HuH-7.5 (cell line): ENCODE results near the gene MILR1.
A peak's percentile ranks its signal among the peaks of the same experiment; 100 is the strongest.
"Not testable (repeated sequence)": the region's sequence is repeated elsewhere in the genome, so short reads cannot be mapped to it uniquely, and the experiment has no call there.

Experiments used
- DNase-seq: peaks from one replicate; pipeline ENCODE4 v3.0.0; 2011; ENCODE audit warnings: low spot score

The MILR1 gene

DNA sequence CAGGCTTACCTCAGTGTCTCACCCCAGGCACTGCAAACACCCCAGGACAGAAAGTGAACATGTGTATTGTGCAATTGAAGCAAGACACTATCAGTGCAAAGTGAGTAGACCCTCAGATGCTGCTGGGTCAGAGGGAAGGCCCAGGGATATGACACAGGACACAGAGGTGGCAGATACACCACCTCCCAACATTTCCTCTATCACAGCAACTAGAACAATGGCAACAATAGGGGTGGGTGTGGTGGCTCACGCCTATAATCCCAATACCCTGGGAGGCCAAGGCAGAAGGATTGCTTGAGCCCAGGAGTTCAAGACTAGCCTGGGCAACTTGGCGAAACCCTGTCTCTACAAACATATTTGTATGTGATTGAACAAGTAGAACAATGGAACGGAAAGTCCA, 22.5 kb downstream of the MILR1 start:
- DNase-seq: no peak

DNA sequence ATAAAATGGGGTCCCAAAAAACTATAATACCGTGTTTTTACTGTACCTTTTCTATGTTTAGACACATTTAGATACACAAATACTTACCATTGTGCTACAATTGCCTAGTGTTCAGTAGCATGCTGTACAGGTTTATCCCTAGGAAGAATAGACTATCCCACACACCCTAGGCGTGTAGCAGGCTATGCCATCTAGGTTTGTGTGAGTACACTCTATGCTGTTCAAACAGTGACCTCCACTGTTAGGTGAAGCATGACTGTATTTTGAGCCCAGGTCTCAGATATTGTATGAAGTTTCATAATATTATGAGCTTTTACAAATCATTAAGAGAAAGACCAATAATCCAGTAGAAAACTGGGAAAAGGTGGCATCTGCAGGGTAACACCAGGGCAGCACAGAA, 23.6 kb downstream of the MILR1 start:
- DNase-seq: no peak

DNA sequence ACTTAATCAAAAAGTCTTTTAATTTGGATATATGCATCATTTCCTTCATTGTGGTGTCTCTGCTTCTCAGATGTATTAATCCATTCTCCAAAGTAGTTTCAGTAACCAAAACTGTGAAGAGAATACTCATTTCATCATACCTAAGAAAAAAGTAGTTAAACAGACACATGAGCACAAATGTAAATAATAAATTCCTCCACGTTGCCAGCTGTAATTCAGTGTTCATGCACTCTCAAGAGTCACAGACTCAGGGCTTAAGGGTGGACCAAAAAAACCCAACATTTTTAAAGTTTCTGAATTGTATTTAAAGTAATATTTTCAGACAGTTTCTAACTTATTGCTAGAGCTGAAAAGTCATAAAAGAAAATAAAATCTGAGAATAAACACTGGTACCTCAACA, 28.9 kb downstream of the MILR1 start:
- DNase-seq: no peak

DNA sequence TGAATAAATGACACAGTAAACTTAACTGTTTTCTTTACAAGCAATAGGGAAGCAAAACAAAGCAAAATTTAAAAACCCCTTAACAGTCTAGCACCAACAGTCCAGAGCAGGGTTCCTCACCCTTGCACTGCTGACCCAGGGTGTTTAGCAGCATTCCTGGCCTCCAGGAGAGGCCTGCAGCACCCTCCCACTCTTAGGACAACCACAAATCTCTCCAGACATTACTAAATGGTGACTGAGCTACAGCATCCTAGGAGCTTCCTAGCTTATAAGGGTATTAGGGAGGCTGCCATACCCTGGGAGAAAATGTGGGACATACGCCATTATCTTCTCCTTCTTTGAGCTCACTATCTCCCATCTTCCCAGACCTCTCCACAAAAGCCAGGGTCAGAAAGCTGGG, 32.0 kb downstream of the MILR1 start:
- no peak for DNase-seq

DNA sequence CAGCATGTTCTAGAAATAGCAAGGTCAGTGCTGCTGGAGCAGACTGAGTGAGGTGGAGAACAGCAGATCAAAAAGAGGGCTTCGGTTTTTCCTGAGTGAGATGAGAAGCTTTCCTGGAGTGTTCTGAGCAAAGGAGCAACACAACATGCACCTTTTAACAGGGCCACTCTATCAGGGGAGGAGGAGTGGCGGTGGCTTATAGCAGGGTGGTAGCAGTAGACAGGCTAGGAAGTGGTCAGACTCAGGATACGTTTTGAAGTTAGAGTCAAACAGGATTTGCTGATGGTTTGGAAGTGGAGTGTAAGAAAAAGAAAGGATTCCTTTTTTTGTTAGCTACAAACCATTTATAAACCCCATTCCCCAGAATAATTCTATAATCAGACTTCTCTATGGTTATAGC, 35.5 kb downstream of the MILR1 start:
- no peak for DNase-seq

DNA sequence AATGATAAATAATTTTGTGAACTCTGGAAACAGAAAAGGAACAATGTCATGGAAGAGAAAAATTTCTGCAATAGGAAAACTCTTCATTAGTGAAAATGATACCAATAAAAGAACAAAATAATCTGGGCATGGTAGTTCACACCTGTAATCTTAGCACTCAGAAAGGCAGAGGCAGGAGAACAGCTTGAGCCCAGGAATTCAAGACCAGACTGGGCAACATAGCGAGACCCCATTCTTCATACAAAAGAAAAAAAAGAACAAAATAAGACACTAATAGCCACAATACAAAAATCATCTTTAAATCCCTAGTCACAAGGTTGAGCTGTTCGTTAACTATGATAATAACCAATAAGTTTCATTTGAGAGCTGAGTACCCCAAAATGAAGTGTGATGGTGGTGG, 39.4 kb downstream of the MILR1 start:
- no peak for DNase-seq

DNA sequence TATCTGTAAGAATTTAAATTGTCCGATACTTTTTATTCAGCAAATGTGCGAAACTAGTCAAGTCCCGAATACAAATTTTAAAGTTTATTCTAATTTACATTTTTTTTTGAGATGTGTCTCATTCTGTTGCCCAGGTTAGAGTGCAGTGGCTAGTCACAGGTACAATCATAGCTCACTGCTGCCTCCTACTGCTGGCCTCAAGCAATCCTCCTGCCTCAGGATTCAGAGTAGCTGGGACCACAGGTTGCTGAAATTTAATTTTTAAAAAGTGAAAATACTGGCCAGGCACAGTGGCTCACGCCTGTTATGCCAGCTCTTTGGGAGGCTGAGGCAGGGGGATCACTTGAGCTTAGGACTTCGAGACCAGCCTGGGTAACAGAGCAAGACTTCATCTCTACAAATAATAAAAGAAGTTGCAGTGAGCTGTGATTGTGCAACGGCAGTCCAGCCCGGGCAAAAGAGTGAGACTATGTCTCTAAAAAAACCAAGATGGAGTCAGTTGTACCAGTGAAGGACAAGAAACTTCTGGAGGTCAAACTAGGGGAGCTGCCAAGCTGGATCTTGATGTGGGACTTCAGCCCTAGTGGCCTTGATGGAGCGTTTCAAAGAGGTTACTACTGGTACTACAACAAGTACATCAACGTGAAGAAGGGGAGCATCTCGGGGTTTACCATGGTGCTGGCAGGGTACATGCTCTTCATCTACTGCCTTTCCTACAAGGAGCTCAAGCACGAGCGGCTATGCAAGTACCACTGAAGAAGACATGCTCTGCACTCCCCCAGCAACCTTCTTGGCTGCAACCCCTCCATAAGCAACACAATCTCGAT, 42.3 kb downstream of the MILR1 start:
- DNase-seq: no peak

DNA sequence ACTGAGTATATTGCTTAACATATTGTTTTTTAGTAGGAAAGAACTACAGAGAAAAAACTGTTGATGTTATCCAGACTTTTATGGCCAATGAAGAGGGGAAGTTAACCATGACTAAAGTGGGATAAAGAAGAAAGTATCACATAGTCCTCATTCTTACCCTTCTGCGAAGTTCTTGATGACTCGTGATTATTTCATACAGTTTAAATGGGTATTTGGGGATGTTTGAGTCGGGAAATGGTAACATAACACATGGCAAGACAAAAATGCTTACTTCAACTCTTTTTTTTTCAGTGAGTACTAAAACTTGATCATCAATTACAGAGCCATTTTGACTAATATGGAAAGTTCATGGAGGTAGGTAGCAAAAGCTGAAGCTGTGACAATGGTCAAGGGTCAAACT, 43.1 kb downstream of the MILR1 start:
- DNase-seq: no peak

DNA sequence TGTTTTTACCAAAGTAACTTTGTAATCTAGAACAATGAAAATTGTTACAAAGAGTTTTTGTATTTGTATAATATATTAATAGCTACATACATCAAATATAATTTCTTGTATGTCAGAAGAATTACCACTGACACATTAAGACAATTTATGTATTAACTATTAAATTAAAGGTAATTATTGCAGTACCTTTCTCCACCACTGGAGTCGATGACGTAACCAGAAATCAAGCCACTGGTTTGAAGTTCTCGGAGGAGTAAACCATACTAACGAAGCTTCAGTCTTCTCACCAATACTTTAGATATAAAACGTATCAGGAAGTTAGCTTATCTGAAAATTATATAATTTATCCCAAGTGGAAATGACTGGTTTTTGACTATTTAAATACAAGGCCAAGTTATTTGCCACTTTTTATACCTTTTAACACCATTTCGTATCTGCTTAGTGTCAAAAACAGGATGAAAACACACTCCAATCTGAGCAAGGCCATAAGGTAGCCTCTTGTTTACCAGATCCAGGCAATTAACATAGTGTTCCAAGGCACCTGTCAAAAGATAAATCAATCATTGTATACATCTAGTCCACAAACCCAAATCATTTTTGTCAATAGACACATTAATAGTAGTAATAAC, 43.7 kb downstream of the MILR1 start:
- DNase-seq: no peak

DNA sequence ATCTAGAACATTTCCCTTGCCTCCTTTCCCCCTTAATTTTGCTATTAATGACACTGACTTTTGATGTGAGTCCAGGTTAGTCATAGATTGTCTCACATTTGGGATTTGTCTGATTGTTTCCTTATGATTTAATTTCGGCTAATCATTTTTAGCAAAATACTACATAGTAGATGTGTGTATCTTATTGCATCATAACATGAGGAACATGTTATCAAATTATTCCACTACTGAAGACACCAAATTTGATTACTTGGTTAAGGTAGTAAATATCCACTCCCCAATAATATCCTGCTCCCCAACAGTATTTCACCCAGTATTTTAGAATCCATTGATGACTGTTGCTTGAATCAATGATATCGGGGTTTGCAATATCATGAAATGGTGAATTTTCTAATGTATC, 45.2 kb downstream of the MILR1 start:
- DNase-seq: no peak

DNA sequence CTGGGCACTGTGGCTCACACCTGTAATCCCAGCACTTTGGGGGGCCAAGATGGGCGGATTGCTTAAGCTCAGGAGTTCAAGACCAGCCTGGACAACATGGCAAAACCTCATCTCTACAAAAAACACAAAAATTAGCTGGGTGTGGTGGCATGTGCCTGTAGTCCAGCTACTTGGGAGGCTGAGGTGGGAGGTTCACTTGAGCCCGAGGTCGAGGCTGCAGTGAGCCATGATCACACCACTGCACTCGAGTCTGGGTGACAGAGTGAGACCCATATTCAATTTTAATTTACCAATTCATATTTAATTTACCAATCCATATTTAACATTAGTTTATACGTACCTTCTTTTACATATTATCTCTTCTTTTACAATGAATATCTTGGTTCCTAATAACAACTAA, 46.4 kb downstream of the MILR1 start:
- not testable (repeated sequence) for DNase-seq

DNA sequence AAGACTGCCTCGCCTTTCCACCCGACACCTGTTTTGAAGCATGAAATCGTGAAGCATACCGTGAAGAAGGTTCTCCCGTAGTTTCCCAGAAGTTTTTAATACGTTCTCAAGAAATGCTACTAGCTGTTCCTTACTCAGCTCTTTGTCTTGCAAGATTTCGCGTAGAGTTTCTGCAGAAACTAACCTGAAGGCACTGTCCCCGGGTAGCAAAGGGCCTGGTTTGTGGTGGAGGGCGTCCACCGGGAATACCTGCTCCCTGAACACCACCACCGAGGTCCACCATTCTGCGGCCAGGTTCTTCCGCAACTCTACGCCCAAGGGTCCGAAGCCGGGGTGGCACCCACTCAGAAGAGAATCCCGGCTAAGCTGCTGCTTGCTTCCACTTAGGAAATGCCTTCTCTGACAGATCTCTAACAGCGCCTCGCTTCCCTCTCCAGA, 47.5 kb downstream of the MILR1 start:
- DNase-seq: peak; percentile 23

DNA sequence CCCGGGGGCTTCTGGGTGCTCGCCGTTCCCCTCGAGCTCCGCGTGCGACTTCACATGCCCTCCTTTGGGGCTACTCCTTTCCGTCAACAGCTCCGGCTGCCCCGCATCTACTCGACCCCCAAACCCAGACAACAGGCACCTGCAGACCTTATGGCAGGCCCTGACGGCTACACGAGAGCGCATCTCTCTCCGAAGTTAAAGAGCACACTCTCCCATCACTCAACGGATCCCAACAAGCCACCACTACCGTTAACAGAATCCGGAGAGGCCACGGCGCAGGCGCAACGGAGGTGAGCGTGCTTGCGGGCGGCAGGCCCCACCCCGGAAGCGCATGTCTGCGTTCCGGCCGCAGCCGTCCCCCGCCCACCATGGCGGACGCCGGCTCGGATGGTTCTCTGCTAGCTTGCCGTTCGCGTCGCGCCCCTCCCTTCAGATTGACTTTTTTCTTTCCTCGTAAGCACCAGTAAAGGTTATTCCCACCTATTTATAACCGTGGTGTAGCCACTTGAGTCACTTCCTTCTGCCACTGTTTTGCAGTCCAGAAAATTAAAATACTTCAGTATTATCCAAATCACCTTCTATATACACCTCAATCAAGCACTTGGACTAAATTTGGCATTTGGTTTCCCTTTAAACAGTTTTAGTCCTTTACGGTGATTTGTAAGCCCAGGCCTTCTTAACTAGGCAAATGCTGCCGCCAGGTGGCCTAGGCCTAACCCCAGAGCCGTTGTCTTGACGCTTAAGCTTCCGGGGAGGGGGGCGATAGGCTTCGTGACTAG, 48.1 kb downstream of the MILR1 start, which contains the start of gene POLG2:
Gene POLG2 (minus strand): TSS at position 269 of the 779 bp plus-strand sequence. CDS start 86 bp downstream, at position 183.
- DNase-seq: peak; percentile 89

DNA sequence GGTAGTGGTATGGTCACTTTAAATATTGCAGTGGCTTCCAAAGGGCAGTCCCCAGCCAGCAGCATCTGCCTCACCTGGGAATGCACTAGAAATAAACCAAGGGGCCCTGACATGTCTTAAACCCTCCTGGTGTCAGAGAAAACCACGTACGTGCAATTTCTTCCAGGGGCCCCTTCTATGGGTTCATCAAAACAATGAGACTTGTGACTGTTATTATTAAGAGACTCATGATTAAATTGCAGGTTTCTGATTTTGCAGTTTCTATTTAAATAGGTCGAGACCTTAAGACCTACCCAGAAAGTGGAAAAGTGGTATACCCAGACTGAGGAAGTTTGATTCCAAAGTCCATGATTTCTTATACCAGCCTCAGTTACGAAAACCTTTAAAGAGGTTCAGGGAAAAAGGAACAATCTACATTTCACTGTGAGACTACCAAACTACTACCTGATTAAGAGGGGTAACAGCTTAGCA, 48.7 kb downstream of the MILR1 start:
- no peak for DNase-seq

DNA sequence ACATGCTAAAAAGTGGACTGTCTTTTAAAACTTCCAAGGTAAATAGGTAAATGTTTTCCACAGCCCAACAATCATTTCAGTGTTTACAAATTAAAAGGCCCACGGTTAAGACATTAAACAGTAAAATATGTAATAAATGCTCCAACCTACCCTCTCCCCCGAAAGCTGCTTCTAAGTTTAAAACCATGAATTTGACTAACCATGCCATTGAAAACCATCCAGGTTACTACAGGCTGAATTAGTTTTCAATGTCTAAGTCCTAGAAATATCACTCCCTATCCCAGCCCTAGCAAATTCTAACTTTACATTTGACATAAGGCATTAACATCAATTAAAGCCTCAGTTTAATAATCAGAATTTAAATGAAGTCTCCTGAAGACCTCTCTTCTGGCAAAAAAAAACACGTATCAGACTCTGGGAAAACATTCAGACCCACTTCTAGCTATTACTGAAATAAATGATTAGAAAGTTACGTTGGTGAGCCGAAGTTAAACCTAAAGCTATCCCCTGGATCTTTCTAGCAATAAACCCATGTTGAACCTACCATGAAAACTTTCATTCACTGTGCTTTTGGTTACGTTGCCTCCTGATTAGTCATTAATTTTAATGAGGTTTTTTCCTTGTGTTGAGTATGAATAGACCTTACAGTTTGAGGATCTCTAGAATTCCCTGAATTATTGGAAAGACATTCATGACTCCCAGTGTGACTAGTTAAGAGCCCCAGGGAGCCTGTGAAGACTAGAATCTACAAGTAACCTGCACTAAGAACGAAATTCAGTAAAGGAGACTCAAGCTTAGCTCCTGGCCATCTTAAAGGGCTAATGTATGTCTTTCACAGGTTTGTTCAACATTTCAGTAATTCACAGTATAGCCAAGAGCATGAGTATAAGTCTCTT, 49.6 kb downstream of the MILR1 start:
- no peak for DNase-seq

DNA sequence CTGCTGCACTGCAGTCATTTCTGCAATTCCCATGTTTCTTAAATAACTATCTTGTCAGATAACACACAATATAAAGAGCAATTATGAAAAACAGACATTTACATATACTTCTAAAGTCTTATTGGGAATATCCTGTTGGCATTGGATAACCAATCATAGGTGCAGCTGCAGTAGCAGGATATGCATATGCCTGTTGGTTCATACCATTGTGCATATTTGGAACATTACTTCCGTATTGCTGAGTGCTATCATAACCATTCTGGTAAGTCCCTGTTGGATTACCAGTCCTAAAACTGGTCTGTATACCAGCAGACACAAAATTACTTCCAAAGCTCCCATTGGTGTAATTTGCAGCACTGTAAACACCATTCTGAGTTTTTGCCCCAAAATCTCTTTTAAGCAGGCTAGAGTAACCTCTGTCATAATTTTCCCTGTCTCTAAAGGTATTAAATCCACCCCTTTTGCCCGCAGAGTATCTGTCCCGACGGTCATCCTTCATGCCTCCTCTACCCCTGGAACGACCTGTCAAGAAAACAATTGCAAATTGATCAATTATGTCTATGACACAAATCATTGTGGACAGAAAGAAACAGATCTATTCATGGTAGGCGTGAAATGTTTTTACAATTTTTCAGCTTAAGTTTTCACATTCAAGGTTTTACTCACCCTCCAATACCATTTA, 51.0 kb downstream of the MILR1 start:
- no peak for DNase-seq

DNA sequence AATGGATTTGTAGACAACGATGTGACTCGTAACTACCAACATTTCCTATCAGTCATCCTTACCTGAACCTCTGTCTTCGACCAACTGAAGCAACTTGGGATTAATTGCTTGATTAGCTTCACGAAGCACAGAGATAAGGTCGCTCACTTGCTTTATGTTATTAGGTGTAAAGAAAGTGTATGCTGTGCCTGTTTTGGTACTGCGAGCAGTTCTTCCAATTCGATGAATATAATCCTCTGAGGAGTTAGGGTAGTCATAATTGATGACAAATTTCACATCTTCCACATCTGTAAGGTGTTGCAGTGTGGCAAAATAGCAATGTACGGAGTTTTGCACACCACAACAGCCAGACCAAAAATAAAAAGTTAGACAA, 51.6 kb downstream of the MILR1 start:
- DNase-seq: no peak

DNA sequence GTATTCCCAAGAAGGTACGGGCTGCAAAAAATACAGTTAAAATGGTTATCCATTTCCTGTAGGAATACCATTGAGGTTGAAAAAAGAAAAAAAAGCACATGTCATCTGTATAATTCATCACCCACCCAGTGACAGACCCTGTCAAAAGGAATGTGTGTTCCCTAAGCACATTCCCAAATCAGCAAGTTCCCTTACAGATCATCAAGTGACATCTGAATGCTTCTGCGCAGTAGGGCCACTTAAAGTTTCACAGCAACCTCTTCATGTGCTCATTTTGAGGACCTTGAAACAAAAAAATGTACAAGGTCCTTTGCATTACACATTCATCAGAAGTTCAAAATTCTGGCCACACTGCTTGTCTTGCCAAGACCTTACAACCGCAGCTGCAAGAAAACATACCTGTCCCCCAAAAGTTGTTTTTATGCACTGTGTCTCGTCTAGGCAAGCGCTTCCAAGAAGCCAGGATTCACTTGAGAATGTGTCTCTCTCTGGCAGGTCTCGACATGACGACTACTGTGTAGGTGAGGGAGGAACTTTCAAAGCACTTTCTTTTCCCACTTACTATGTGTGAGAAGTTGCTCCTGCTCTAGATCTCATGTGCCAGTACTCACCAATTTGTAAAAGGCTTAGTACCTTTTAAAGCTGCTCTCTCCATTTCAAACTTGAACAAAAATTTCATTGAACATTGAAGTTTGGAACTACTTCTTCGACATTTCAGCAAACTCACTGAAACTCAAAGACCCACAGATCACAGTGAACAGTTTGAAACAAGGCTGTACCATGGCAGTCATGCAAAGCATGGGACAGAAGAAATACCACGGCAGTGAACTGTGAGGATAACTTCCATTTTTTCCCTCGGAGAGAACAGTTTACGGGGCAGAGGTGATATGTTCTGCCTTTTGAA, 52.2 kb downstream of the MILR1 start:
- DNase-seq: no peak

DNA sequence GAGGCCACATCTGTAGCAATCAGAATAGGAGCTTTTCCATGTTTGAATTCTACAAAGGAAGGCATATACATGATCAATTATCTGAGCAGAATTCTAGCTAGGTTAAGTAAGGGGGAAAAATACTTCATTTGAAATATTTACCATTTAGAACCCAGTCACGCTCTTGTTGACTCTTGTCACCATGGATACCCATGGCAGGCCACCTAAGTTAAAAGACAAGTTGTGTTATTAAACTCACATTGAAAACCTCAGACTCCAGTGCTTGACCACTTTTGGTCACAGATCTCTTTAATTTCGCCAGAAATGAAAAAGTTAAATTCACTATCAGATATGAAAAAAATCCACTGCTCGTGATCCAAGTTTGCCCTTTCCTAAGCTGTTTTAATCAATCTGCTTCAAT, 53.1 kb downstream of the MILR1 start:
- DNase-seq: no peak

DNA sequence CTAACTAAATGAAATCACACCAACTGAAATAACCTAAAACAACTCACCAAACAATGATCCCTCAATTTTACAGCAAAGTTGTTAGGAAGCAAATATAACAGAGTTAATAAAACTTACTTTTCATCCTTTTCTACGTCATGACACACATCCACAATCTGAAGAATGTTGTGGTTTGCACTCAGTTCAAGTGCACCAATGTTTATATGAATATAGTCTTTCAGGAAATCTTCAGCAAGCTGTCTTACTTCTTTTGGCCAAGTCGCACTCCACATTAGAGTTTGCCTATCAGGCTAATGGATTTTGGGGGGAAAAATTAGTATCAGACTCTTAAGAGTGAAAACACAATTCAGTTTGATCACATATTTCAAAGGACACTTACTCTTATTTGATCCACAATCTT, 53.9 kb downstream of the MILR1 start:
- no peak for DNase-seq
